HG03060 (cell line): Measurements from ENCODE around the gene UAP1.
A peak's percentile ranks its signal among the peaks of the same experiment; 100 is the strongest.

Source experiments
- ATAC-seq: cut with Tn5 transposase; IDR thresholded peaks from one replicate; pipeline ENCODE4 v1.9.1; 2021; ENCODE audit warnings: low read depth, moderate number of reproducible peaks; ENCODE audit not compliant: unreplicated experiment

UAP1 gene

DNA sequence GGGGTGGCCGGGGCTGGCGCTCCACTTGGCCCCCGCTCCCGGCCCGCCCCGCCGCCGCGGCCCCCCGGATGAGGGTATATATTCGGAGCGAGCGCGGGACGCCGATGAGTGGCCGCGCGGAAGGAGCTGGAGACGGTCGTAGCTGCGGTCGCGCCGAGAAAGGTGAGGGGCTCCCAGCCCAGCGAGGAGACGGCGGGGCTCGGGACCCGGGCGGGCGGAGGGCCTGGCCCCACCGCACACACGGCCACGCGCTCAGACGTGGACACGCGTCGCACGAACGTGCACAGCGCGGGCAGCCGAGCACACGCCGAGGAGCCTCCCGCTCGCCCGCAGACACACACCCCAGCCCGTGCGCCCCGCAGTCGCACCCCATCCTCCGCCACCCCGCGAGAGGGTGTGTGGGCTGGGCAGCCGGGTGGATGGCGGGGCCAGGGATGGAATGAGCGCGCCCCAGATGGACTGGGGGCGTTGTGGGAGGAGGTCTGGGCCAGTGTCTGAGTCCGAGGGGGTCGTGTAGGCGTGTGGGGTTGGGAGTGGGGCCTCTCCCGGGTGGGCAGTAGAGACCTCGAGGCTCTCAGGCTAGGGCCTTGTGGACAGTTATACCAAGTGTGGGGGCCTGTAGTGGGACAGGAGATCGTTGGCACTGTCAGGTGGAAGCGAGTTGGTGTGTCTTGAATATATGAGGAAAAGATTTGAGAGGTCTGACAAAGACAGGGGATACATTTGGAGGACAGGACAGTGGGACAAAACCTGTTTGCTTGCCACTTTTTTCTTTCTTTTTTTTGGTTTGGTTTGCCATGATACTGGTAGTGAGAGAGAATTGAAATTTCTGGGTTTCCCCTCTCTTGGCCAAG lies at the start of gene UAP1:
Gene UAP1 (plus strand): TSS at position 107 of the 854 bp plus-strand sequence. CDS start 4,347 bp downstream, outside the sequence.
- peak; percentile 9 for ATAC-seq

DNA sequence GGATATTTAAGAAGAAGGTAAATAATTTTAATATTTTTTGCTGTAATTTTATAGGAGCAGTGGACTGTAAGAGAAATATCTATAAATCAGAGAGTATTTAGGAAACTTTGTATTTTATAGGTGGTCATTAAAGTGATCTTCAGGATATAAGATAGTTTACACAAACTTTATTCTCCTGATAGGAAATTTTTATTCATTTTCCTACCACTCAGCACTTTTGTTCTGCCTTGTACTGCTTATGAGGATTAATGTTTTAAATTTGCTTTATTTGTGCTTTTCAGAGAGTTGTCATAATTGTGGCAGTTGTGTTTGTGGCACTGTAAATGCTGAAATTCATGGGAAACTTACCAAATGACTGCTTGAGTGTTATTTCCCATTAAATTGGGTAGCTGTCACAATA lies 34.2 kb upstream of the UAP1 start:
- no peak for ATAC-seq

DNA sequence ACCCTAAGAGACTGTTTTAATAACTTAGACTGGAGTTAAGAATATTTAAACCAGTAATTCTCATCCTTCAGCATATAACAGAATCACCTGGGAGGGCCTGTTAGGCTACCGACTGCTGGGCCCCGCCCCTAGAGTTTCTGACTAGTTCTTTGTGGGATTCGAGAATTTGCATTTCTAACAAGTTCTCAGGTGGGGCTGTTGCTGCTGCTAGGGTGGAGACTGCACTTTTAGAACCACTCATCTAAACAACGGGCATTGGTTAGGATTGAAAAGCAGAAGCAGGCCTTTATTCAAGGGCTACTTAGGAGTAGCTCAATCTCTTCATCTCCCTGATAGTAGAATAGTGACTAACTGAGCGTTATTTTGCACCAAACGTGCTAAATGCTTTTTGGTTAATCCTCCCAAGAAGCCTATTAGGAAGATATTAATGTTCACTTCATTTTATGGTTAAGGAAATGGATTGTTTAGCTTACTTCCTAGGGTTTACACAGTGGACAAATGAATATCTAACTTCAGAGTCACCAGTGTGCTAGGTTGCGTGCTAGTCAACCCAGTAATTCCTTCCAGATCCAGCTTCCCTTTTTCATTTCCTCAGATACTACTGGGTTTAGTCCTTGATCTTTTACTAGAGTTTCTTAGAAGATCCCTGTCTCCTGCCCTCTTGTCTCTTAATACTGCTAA lies 31.1 kb upstream of the UAP1 start:
- ATAC-seq, result peak; percentile 89

DNA sequence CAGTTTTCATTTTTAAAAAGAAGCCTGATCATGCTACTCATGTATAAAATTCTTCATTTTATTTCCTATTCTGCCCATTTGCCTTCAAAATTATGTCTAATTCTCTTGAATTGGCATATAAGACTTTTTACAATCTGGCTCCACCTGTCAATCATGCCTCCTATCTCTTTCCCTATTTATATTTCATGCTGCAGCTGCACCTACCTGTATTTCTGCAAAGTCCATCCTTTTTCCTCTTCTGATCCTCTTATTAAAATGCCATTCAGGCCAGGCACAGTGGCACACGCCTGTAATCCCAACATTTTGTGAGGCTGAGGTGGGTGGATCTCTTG lies 30.6 kb upstream of the UAP1 start:
- no peak for ATAC-seq

DNA sequence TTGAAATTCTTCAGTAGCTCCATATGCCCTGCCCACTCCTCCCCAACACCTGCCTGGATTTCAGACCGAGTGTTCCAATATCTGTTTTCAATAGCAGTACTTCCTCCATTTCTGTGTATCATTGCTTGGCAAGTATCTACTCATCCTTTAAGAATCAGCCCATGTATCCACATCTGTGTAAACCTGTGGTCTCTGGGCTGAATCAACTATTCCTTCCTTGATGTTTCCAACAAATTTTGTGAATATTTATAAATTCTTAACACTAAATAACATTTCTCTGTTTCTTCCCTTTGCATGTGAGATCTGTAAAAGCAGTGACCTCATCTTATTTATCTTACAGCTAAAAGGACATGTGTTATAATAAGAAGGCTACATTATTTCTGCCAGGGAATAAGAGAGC lies 26.0 kb upstream of the UAP1 start:
- no peak for ATAC-seq

DNA sequence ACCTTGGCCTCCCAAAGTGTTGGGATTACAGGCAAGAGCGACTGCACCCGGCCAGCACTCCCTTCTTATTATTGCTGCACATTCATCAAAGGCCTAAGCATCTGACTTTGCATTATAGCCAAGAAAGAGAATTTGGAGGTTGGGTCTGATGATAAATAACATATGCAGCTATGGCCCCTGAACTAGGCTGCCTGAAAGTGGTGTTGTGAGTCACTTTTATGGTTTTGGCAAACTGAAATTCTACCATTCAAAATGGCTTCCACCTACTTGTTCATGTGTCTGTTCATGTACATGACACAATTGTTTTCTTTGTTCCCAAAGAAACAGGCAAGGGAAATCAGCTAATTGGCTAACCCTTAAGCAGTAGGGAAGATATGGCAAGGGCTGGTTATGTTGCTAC lies 25.0 kb upstream of the UAP1 start:
- ATAC-seq, result no peak

DNA sequence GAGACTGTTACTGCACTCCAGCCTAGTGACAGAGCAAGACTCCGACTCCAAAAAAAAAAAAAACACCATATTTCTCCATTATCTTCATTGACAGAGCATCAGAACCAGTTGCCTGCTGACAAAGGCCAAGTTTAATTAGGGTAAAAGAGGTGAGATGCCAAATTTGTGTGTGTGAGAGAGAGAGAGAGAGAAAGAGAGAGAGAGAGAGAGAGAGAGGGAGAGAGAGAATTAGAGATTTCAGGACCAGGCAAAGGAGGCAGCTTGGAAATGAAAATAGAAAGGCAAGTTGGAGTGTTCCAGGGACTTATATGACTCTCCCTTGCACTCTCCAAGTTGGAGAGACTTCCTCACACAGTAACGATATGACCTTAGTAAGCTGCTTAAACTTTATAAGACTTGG lies 24.3 kb upstream of the UAP1 start:
- no peak for ATAC-seq

DNA sequence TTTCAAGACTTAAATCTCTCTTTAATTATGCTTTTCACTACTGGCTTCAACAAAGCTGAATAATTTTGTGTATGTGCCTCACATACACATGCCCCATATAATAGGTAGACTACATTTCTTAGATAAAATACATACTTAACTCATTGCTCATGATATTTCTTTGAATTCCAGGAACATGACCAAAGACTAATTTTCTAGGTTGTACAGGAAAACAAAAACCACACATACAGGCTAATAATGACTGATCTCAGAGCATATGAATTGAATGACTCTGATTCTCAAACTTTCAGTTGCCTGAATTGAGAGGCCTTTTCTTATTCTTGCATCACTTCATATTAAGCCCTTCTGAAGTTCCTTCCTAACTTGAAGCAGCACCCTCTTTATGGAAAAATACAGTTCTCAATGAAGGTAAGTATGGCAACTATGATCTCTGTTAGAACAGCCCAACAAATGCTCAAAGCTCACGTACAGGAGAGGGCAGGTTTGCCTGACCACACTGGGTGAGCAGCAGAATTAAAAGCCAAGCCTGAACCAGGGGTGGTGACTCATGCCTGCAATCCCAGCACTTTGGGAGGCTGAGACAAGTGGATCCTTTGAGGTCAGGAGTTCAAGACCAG lies 22.6 kb upstream of the UAP1 start:
- no peak for ATAC-seq

DNA sequence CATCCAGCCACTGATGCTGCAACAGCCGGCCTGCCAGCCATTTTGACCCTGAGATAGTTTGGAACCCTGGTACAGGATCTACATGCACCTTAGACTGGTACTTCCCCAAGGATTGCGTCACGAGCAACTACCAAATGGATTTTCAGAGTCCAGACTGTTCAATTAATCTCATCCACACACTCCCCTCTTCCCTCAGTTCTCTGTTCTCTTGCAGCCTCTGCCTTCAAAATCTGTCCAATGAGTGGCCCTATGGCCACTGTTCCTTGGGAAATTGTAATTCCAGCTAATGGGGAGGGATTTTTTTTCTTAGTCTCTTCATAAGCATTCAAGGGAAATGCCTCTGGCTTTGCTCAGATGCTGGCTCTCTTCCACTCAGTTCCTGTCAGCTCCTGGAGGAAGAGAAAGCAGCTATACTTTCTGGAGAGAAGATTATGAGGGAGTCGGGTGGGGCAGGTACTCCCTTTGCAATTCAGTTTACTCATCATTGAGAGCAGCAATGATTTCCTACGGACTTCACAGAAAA lies 19.8 kb upstream of the UAP1 start:
- ATAC-seq, result no peak

DNA sequence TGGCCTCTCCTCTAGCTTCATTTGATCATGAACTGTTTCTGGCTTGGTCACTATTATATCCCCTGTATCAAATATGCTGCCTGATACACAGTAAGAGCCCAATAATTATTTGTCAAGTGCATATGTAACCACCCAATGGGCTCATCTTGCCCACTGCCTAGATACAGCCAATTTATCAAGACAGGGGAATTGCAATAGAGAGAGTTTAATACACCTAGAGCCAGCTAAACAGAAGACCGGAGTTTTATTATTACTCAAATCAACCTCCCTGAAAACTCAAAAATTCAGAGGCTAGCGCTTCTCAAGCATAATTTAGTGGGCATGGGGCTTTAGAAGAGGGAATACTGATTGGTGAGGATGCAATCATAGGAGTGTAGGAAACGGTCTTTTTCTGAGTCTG lies 18.3 kb upstream of the UAP1 start:
- ATAC-seq, result no peak

DNA sequence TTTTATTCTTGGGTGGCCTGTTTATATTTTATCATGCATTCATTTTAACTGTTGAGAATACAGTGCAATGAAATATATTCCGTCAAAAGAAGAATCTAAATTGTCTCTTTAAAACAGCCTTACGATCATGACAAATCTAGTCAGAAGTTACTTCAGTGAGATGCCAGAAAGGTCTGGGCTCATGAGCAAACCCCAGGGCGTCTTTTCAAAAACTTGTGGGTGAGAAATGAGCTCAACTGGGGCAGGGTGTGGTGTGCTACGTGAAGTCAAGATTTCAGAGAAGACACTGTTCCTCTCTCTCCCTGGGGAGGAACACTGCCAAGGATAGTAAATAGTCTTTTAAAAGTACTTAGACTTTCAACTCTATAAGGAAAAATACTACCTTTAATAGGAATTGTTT lies 13.4 kb upstream of the UAP1 start:
- ATAC-seq, result no peak

DNA sequence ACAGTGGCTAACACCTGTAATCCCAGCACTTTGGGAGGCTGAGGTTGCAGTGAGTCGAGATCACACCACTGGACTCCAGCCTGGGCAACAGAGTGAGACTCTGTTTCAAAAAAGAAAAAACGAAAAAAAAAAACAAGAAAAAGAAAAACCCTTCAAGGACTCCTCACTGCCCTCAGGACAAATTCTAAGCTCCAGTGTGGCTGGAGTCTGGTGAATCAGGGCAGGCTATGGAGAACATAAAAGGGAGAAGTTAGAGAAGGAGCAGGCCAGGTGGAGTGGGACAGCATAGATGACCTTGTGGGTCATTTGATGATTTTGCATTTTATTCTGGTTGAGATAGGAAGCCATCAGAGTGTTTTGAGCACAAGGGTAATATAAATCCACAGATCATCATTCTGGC lies 12.5 kb upstream of the UAP1 start:
- ATAC-seq, result no peak

DNA sequence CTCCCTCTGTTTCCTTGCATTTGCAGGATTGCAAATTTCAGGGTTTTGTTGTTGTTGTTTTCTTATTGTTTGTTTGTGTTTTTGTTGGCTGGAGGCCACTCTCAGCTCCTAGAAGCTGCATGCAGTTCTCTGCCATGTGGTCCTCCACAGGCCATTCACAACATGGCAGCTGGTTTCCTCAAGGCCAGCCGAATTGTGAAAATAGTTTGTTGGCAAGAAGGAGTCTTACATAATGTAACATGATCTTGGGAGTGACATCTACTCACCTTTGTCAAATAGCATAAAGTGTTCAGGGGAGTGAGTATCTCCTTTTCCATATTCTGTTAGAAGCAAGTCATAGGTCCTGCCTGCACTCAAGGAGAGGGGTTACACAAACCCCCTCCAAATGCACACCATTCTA lies 10.6 kb upstream of the UAP1 start:
- no peak for ATAC-seq

DNA sequence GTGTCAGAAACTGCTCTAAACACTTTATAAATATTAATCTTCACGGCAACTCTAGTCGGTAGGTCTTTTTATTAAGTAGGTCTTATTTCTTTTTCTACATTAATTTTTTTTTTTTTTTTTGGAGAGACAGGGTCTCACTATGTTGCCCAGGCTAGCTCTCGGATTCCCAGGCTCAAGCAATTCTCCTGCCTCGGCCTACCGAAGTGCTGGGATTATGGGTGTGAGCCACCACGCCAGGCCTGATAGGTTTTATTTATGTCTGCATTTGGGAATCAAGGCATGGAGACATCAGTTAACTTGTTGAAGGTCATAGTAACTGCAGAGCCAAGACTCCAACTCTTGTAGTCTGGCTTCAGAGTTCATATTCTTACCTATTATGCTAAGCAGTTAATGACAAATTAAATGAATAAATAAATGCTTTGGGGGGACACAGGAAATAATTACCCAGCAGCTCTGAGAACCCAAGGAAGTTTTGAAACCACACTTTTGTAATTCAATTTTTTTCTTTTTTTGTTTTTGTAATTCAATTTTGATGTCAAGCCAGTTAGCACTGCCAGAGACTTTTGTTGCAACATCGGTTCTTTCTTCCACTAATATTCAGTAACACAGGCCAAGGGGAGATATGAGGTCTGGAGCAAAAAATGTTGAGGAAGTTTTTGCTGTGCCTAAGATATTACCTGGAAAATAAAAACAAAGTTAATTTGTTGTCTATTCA lies 9.4 kb upstream of the UAP1 start:
- no peak for ATAC-seq

DNA sequence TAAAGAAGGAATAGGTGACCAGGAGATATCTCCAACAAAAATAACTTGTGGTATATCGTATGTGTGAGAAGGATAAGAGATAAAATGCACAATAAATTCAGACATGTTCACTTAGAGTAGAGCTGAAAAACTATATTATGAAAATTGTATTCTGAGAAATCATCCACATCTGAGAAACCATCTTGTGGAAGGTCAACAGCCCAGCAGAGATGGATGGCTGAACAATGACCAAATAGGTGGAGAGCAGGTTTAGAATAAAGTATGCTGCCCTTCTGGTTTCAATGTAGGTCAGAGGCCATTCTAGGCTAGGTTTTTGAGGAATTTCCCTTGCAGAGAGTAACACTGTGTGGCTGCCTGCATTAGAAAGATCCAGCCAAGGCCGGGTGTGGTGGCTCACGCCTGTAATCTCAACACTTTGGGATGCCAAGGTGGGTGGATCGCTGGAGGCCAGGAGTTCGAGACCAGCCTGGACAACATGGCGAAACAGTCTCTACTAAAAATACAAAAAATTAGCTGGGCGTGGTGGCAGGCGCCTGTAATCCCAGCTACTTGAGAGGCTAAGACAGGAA lies 8.8 kb upstream of the UAP1 start:
- ATAC-seq, result no peak

DNA sequence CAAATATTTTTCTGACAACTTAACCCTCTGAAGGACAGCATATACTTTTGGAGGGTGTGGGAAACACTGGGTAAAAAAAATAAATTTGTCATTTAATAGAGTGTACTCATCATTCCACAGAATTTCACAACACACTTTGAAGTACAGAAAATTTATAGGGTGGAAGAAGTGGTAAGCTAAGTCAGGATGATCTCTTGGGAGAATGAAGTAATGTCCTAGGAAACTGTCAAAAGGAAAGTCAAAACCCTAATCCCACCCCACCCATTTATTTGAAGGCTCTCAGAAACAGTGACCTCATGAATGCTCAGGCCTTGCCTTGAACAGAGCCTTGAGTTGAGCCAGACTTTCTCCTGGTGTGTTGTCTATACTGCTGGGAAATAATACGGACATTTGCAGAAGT lies 7.3 kb upstream of the UAP1 start:
- no peak for ATAC-seq

DNA sequence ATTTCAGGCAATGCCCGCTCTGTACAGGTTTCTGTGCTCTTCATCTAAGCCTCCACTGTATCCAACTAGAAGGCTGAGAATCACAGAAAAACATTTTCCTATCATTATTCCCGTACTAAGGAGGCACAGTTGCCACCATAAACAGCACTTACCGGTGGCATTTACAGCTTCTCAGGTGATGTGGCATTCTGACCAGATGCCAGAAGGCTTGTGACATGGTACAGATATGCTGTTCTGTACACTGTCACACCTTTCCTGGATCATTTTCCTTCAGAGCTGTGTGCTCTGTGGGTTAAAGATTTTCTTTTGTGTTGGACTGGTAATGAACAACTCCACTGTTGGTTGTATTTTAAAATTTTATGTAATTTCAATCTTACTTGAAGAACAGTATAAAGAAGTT lies 4.0 kb upstream of the UAP1 start:
- ATAC-seq, result no peak

DNA sequence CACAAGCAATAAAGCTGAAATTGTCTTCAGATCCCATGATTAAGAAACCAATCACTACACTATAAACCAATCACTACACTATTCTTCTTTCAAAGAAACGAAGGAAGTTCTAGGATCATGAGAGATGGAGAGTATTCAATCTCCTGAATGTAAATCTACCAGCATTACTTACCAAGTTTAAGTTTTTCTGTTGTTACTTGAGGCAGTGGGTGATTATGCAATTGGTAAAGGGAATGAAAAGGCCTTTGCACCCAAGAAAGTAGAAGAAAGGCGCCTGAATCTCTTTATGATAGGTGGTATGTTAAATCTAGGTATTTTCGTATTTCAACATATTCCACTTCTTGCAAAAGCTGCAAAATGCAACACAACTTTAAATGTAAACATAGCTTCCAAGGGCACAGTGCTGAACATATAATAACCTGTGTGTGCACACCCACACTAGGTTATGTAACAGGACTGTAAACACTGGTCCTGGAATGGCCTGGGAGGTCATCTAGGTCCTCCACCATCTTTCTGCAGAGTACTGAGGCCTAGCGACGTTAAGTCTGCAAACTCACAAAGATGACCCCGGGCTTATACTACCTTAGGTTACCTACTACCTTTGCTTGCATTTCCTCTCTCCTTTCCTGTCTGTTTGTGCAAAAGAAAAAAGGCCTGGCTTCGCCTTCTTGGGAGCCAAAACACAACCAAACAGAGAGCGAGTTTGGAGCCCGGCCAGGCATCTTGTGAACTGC lies 1.1 kb upstream of the UAP1 start:
- ATAC-seq, result no peak

DNA sequence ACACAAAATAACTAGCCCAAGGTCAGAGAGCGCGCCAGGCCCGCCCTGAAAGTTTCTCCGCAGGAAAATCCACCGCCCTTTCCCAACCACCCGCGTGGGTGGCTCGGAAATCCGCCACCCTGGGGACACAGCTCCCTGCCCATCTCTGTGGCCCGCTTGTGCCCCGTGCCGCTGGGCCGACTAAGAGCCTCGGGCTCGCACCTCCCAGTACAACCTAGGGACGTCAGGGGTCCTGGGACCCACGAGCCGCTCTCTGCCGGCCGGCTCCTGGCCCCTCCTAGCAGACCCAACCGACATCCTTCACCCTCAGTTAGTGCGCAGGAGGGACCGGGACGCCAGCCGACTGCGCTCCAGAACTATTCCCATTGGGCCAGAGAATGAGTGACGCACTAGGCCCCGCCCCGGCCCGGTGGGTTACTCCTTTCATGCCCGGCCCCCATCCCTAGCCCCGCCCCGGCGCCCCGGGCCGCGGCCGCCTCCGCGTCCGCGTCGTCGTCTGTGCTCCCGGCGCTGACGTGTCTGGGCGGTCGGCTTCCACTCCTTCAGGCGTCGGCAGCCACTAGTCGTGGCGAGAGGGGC lies 396 bp upstream of the UAP1 start:
- ATAC-seq, result peak; percentile 91

DNA sequence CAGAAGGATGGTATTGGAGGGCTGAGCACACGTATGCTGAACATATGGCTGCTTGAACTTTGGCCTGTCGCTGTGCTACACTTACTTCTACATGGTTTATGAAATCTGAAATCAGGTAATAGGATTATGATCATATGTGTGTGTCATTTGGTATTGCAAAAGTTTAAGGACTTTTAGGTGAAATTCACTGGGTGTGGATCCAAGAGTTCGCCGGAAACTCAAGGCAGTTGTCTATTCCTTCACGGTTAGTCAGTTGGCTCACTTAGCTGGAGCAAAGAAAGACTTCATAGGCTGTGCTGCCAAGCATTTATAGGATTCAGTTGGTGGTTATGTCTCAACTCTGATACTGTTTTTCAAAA lies 927 bp downstream of the UAP1 start:
- ATAC-seq, result no peak
